CD14-positive monocyte (primary cell): ENCODE results near the gene PHLDB2. TPM values are rescaled to one million over a fixed set of nuclear protein-coding genes. Genes with fewer than 3 reads are reported as not detected.

Source experiments
- DNase-seq, 3 donors: peaks; one replicate each; pipeline ENCODE4 v3.0.0-alpha.2; 2011 to 2022
- H2AFZ ChIP-seq: 2 replicates; pipeline ENCODE4 v1.6.0; 2012; ENCODE audit warnings: mild to moderate bottlenecking, low read depth, low read length, inconsistent platforms; ENCODE audit not compliant: insufficient read depth, poor library complexity, severe bottlenecking
- H3K27ac ChIP-seq, 2 donors: 1 replicate in 1 of 2; 2 replicates in 1 of 2; pipeline ENCODE4 v1.5.1; 2012 to 2013; ENCODE audit warnings: low read length in 2 of 2, control low read depth in 1 of 2, inconsistent platforms in 1 of 2, low read depth in 1 of 2, mild to moderate bottlenecking in 1 of 2
- H3K27me3 ChIP-seq, 2 donors: one replicate each; pipeline versions ENCODE4 v1.6.0 to v1.6.1; 2011 to 2013; ENCODE audit warnings: low read length in 2 of 2; ENCODE audit not compliant: control insufficient read depth in 2 of 2, insufficient read depth in 2 of 2
- H3K36me3 ChIP-seq, 2 donors: replicated peaks in 1 of 2; 1 replicate in 1 of 2; 2 replicates in 1 of 2; pipeline versions ENCODE4 v1.5.1 to v1.6.1; 2012 to 2013; ENCODE audit warnings: low read length in 2 of 2, control low read depth in 1 of 2, inconsistent platforms in 1 of 2, mild to moderate bottlenecking in 1 of 2; ENCODE audit not compliant: insufficient read depth in 2 of 2, control insufficient read depth in 1 of 2
- H3K4me1 ChIP-seq, 2 donors: 1 replicate in 1 of 2; 2 replicates in 1 of 2; pipeline versions ENCODE4 v1.5.1 to v1.6.1; 2012 to 2013; ENCODE audit warnings: low read length in 2 of 2, control low read depth in 1 of 2, inconsistent platforms in 1 of 2, mild to moderate bottlenecking in 1 of 2, moderate library complexity in 1 of 2; ENCODE audit not compliant: insufficient read depth in 2 of 2, control insufficient read depth in 1 of 2
- H3K4me2 ChIP-seq: replicated peaks from 2 replicates; pipeline ENCODE3; 2012; ENCODE audit warnings: low read length, moderate library complexity, mild to moderate bottlenecking; ENCODE audit not compliant: poor library complexity, severe bottlenecking; ENCODE audit errors: extremely low read depth
- H3K4me3 ChIP-seq, 3 experiments: fragments of 200-600 bp in 1 of 3; sonication (generic) in 1 of 3; replicated peaks in 1 of 3; 1 replicate in 2 of 3; 2 replicates in 1 of 3; pipeline ENCODE4 v1.5.1; 2011 to 2013; ENCODE audit warnings: low read length in 3 of 3, mild to moderate bottlenecking in 3 of 3, control low read depth in 2 of 3, low read depth in 2 of 3, inconsistent platforms in 1 of 3, moderate library complexity in 1 of 3
- H3K79me2 ChIP-seq: 2 replicates; pipeline ENCODE4 v1.6.0; 2012; ENCODE audit warnings: mild to moderate bottlenecking, control low read depth, inconsistent platforms, low read length, moderate library complexity; ENCODE audit not compliant: insufficient read depth
- H3K9ac ChIP-seq: 2 replicates; pipeline ENCODE4 v1.6.0; 2017; ENCODE audit warnings: low read length, mild to moderate bottlenecking; ENCODE audit not compliant: insufficient read depth, poor library complexity, severe bottlenecking
- H3K9me3 ChIP-seq, 2 donors: replicated peaks in 1 of 2; 1 replicate in 1 of 2; 2 replicates in 1 of 2; pipeline versions ENCODE4 v1.5.1 to v1.6.1; 2012 to 2013; ENCODE audit warnings: low read length in 2 of 2, control low read depth in 1 of 2; ENCODE audit not compliant: control insufficient read depth in 1 of 2, insufficient read depth in 1 of 2
- H4K20me1 ChIP-seq: 2 replicates; pipeline ENCODE4 v1.6.0; 2012; ENCODE audit warnings: mild to moderate bottlenecking, low read length, control low read depth, moderate library complexity; ENCODE audit not compliant: insufficient read depth
- H3K27ac Mint-ChIP-seq, 7 donors: one replicate each; pipeline ENCODE4 v1.8.0; 2020; ENCODE audit warnings: mild to moderate bottlenecking in 7 of 7, mixed read lengths in 7 of 7, moderate library complexity in 6 of 7, inconsistent platforms in 2 of 7
- H3K27me3 Mint-ChIP-seq, 3 donors: one replicate each; pipeline ENCODE4 v1.8.0; 2021 to 2022; ENCODE audit warnings: low read depth in 3 of 3, mild to moderate bottlenecking in 3 of 3, mixed read lengths in 3 of 3, moderate library complexity in 3 of 3, inconsistent platforms in 1 of 3
- H3K36me3 Mint-ChIP-seq, 2 donors: one replicate each; pipeline ENCODE4 v1.8.0; 2020; ENCODE audit warnings: mixed read lengths in 2 of 2, inconsistent platforms in 1 of 2, mild to moderate bottlenecking in 1 of 2
- H3K4me1 Mint-ChIP-seq: one replicate; pipeline ENCODE4 v1.8.0; 2020; ENCODE audit warnings: mild to moderate bottlenecking, mixed read lengths
- H3K4me3 Mint-ChIP-seq, 2 donors: one replicate each; pipeline ENCODE4 v1.8.0; 2020; ENCODE audit warnings: mild to moderate bottlenecking in 2 of 2, mixed read lengths in 2 of 2, moderate library complexity in 1 of 2
- H3K9me3 Mint-ChIP-seq, 7 donors: one replicate each; pipeline ENCODE4 v1.8.0; 2020 to 2022; ENCODE audit warnings: mixed read lengths in 7 of 7, mild to moderate bottlenecking in 6 of 7, moderate library complexity in 6 of 7, inconsistent platforms in 2 of 7
- CTCF ChIP-seq: fragments of 200-600 bp; IDR thresholded peaks from one replicate; pipeline ENCODE4 v1.8.0; 2022; ENCODE audit warnings: antibody characterized with exemption, mild to moderate bottlenecking
- WGBS: methylation state at CpG from one replicate; pipeline ENCODE4 v1.1.5; 2013; ENCODE audit warnings: missing lambda C conversion rate; ENCODE audit not compliant: insufficient coverage; 5-methylcytosine and 5-hydroxymethylcytosine counted together
- intact Hi-C, 2 donors: fragments of 100-400 bp; cut with micrococcal nuclease; formaldehyde crosslinking; loops; one replicate each; pipeline versions ENCODE4 v1.15.0 to v1.15.1; 2023
- polyA plus RNA-seq, 3 donors: library from polyadenylated mRNA; depleted of rRNA in 1 of 3; unstranded in 2 of 3; stranded (reverse) in 1 of 3; fragments of 300-500 nt in 2 of 3; fragments of >200 nt in 1 of 3; fragmentation: Illumina TruSeq in 2 of 3; gene quantifications; 1 replicate in 2 of 3; 2 replicates in 1 of 3; pipeline ENCODE4 v1.2.3, GENCODE V29; 2012 to 2021

Gene PHLDB2
- polyA plus RNA-seq, 3 donors = 0.08 TPM; not detected in 2

- no peak overlapping the region for H3K4me3 ChIP-seq
- no peaks in the 10 kb centered on the region for H3K27me3 ChIP-seq
- no peaks in the 10 kb centered on the region for H3K4me1 ChIP-seq
- no peak overlapping the region for H3K4me2 ChIP-seq
- H3K36me3 ChIP-seq = no peaks in the 10 kb centered on the region
- no peaks in the 10 kb centered on the region for H3K79me2 ChIP-seq
- Mint-ChIP-seq H3K27me3 (peaks cover 0 to 3% (median 2%) of the 10 kb centered on the region in 3 donors), H3K4me1 (no peaks in the 10 kb centered on the region), H3K4me3 (no peak overlapping the region), H3K27ac (no peak overlapping the region), H3K36me3 (no peaks in the 10 kb centered on the region), H3K9me3 (peaks cover 0 to 3% (median 0%) of the 10 kb centered on the region in 7 donors)
- no peaks in the 10 kb centered on the region for H4K20me1 ChIP-seq
- no peak overlapping the region for H3K9ac ChIP-seq
- no peak for TF ChIP-seq CTCF
- H3K27ac ChIP-seq = no peak overlapping the region
- DNase-seq = no peak
- H2AFZ ChIP-seq = no peak overlapping the region
- no CpG with 5 or more reads among the region's 3 CpGs for WGBS
- intact Hi-C loops = no loop called here
- H3K9me3 ChIP-seq = no peaks in the 10 kb centered on the region
Measured at GRCh38 chr3:111926266-111926676, 67.2 kb downstream of the PHLDB2 start.

DNA sequence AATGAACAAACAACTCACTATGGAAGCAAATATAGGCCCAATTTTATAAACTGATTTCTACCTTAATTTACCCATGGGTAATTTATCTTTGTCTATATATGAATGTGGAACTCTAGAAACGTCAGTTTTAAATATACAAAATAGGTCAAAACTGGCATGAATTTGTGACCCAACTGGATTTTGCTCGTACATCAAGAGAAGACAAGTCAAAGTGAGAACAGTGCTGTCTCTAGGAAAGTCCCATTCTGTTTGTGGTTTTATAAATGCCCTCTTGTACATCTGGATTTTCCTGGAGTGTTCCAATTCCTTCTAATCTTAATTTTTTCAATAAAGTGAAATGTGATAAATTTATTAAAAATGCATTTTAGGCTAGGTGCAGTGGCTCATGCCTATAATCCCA is 69.5 kb downstream of the PHLDB2 start:
- no peak overlapping the region for H3K4me2 ChIP-seq
- Mint-ChIP-seq H3K9me3 (peaks cover 0 to 3% (median 0%) of the 10 kb centered on the region in 7 donors), H3K36me3 (no peaks in the 10 kb centered on the region), H3K4me1 (no peaks in the 10 kb centered on the region), H3K4me3 (no peak overlapping the region), H3K27me3 (peaks cover 0 to 4% (median 0%) of the 10 kb centered on the region in 3 donors), H3K27ac (no peak overlapping the region)
- no peak for DNase-seq
- H4K20me1 ChIP-seq = no peaks in the 10 kb centered on the region
- H3K9ac ChIP-seq = no peak overlapping the region
- H3K27ac ChIP-seq = no peak overlapping the region
- intact Hi-C loops = no loop called here
- no peaks in the 10 kb centered on the region for H3K79me2 ChIP-seq
- H3K36me3 ChIP-seq = no peaks in the 10 kb centered on the region
- H3K4me1 ChIP-seq = no peaks in the 10 kb centered on the region
- WGBS = no CpG with 5 or more reads among the region's 2 CpGs
- no peak for TF ChIP-seq CTCF
- H3K4me3 ChIP-seq = no peak overlapping the region
- no peaks in the 10 kb centered on the region for H3K27me3 ChIP-seq
- no peaks in the 10 kb centered on the region for H3K9me3 ChIP-seq
- no peak overlapping the region for H2AFZ ChIP-seq
